ENCODE measurements around the gene LRRC42.

The LRRC42 gene

DNA sequence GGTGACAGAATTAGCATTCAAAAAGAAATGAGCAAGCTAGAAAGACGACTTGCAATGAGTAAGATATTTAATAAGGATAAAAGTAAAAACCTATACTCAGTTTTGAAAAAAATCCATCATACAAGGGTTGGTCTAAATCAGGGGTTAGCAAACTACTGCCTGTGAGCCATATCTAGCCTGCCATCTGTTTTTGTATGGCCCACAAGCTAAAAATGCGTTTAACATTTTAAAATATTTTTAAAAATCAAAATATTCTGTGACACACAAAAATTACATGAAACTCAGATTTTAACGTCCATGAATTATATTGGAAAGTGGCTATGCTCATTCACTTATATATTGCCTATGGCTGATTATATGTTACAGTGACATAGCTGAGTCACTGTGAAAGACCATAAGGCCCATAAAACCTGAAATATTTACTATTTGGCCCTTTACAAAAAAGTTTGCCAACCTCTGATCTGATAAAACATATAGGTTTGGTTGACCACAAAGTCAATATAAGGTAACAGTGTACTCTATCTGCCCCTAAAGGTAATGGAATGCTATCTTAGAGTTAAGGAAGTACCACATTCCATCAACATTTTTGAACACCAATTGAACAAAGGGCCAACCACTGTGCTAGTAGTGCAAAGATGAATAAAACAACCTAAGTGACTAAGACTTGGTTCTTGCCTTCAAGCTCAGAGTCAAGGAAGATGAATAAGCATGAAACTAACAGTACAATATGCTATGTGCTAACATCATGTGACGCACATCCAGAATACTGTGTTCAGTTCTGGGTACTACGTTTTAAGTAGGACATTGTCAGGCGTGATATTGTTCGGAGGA, 3.8 kb upstream of the LRRC42 start:
- DNase-seq, result no peak

DNA sequence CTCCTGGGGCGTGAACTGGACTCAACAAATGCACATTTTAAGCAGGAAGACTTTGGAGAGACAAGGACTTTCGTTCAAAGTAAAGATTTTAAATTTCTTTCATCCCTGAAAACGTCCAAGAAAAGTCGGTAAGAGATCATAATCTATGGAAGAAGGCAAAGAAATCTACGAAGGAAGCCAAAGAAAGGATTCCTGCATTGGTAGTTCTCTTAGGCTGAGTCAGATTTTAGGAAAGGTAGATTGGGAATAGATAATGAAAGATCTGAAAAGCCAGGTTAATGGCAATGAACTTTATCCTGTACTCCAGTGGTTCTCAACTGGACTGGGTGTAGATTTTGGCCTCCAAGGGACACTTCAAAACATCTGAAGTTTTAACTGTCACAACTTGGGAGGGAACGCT, 3.1 kb upstream of the LRRC42 start:
- DNase-seq, result no peak

DNA sequence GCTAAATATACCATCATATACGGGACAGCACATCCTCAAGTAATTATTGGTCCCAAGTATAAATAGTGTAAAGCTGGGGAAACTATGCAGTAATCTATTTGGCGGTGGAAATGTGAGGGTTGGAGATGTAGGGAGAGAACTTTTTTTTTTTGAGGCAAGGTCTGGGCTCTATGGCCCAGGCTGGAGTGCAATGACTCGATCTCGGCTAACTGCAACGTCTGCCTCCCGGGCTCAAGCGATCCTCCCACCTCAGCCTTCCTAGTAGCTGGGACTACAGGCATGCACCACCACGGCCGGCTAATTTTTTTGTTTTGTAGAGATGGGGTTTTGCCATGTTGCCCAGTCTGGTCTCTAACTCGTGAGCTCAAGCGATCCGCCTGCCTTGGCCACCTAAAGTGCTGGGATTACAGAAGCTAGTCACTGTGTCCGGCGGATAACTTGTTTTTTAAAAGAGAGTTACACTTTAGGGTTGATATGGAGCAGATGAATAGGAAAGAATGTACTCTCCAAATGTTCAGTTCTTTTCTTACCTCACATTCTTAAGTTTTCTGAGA, 2.6 kb upstream of the LRRC42 start:
- no peak for DNase-seq

DNA sequence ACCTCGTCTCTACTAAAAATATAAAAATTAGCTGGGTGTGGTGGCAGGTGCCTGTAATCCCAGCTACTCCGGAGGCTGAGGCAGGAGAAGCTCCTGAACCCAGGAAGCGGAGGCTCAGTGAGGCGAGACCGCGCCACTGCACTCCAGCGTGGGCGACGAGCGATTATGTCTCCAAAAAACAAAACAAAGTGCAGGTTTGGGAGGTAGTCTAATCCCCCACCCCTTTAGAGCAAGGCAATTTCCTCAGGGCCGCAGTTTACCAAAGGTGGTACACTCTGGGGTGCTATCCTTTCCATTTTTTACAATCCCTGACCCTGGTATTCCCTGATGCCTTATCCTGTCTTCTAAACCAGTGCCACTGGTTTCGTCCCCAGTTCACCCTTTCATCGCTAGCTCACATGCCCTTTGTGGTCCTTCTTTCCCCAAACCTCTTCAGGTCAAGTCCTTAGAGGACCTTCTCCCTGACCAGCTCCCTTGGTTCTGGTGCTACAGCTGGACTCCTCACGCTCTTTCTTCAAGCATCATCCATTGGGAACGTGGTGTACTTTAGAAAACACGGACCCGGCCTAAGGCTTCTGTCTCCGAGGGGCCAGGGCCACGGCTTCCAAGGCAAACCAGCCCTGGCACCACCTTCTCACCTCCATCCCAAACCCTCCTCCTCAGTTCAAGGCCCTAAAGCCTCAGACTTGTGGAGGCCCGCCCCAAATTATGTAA, 1.5 kb upstream of the LRRC42 start:
- no peak for DNase-seq

DNA sequence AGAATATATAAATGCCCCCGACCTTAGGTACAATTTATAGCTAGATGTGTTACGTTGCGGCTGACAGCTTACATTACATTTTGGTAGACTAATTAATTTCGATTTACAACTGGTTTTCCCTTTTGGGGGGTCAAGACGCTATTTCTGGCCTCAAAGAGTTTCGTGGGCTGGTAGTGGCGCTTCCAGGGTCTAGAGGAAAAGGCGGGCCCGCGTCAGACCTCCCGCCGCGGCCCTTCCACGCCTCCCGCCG, 1.0 kb upstream of the LRRC42 start:
- no peak for DNase-seq

DNA sequence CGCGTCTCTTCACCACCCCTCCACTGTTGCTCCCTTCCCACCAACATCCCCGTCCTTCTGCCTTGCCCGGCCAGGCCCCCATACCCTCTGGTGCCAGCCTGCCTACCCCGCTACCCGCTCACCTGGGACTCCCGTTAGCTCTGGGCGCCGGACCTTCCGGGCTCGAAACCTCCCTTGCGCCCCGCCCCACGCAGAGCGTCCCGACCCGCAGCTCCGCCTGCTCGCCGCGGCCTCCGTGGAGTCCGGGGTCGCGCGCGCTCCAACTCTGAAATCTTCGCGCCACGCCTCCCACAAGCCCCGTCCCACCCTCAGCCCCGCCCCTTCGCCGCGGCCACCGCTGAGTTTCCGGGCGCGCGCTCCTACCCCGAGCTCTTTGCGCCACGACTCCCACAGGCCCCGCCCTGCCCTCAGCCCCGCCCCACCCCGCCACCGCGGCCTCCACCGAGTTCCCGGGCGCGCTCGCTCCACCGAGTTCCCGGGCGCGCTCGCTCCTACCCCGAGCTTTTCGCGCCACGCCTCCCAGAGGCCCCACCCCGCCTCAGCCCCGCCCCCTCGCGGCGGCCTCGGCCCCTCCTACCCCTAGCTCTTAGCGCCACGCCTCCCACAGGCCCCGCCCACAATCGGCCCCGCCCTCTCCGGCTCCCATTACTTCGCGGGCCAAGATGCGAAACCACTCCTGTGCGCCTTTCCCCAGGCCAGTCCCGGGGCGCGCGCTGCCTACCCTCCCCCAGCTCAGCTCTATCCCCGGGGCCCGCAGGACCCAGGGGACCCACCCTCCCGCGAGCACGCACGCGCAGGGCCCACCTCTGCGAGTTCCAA, 508 bp upstream of the LRRC42 start, which contains the start of gene IFT25:
IFT25 (minus strand) TSS at position 267 of the 819 bp plus-strand sequence. CDS start 5,617 bp downstream, outside the sequence.
- DNase-seq, result peak; percentile 92

DNA sequence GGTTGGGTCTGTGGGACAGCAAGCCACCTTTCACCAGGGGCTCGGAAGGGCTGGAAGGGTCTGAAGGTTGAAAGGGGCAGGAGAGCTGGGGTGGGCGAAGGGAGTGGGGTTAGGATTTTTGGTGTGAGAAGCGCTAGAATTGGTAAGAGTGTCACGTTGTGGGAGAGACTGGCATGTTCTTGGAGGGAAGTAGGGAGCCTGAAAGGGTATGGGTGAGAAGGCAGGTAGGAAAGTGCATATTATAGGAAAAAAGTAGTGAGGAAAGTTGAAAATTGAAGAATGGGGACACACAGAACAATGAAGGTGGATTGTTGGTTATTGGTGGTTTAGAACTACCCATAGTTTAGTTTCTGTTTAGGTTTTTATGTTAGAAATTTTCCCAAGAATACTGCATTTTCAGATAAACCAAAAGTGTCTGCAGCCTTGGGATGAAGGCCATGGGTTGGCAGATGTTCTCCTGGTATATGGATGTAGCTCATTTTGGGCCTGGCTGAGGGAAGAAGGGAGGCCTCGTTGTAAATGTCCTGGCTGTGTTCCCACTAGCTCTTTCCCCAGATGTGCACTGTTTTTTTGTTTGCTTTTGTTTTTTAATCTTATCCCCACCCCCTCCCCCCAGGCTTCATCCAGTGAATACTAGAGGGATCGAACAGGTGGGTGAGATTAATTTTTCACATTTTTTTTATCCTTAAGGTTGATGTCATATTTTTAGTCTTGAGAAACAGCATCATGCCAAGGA, 1.2 kb downstream of the LRRC42 start:
- no peak for DNase-seq

DNA sequence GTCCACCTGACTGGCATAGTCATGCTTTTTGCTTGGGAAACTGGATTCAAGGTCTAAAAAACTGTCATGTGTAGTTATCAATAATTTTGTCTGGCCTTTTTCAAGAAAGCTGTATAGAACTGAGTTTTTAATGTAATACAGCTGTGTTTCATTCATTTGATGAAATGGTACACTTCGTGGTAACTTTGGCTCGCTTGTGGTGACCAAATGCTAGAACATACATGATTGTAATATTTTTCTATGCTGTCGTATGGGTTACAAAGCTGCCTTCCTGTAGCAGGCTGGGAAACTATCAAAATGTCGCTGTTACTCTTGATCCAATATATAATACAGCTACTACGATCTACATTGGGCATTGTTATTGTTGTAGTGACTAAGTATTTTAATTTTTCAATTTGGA, 2.1 kb downstream of the LRRC42 start:
- DNase-seq, result no peak

DNA sequence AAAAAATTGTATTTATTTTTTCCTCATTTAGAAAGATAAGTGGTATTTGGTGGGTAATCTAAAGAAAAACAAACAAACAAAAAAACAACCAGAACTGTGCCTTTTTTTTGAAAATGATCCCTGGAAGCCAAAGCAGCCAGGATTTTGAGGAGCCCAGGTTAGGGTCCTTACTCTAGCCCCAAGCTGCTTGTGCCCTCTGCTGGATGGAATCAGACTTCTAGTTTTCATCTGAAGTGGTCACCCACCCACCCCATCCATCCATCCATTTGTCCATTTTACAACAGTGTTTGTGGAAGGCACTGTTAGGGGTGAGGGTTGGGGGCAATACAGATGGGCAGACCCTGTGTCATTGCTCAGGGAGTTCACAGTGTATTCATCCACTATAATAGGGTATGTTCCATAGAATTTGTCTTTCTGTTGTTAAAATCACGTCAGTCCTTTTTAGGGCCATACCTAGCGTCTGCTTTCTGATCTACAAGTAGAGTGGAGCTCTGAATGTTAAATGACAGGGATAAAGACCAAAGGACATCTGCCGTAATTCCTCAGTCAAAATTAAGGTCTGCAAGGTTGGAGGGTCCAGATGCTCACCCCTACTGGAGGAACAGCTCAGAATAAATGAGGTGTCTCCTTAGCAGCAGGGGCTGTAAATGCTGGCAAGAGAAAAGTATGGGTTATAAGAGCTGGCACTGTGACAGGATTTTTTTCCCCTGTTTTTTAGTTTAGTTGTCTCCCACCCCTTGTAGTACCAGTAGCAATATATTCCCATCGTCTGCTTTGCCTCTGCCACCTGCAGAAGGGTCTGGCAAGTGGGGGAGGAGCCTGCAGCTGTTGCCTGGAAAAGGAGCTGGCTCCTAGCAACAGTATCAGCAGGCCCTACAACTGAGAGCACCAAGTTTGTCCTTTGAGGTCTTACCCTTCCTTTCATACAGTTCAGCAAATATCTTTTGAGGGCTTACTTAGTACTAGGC, 3.2 kb downstream of the LRRC42 start:
- peak; percentile 47 for DNase-seq

DNA sequence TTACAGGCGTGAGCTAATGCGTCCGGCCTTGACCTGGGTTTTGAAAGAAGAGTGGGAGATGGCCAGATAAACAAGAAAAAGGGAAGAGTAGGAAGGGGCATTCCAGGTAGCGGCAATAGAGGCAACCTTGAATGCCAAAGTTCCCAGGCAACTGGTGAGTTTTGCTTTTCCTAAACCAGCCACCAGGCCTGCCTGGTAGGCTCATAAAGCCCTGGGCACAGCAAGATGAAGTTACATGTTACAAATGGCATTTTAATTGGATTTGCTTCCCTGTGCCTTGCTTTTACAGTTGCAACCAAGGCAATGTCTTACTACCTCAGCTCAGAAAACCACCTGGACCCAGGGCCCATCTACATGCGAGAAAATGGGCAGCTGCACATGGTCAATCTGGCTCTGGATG, 5.5 kb downstream of the LRRC42 start:
- no peak for DNase-seq

DNA sequence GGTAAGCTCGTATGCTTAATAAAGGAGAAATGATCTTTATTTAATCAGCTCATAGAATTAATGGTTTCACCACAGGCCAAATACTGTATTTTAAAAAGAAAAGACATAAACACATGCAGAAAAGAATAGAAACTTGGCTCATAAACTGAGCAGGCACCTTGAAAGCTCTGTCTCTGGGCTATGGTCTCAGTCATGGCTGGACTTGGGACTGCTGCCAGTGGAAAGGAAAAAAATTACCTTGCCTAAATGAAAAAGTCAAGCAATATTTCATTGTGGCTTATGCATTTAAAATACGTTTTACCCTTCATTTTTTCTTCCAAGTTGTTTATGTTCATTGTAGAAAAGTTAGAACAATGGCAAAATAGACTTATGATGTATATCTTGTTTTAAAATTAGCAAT, 8.0 kb downstream of the LRRC42 start:
- DNase-seq, result no peak

DNA sequence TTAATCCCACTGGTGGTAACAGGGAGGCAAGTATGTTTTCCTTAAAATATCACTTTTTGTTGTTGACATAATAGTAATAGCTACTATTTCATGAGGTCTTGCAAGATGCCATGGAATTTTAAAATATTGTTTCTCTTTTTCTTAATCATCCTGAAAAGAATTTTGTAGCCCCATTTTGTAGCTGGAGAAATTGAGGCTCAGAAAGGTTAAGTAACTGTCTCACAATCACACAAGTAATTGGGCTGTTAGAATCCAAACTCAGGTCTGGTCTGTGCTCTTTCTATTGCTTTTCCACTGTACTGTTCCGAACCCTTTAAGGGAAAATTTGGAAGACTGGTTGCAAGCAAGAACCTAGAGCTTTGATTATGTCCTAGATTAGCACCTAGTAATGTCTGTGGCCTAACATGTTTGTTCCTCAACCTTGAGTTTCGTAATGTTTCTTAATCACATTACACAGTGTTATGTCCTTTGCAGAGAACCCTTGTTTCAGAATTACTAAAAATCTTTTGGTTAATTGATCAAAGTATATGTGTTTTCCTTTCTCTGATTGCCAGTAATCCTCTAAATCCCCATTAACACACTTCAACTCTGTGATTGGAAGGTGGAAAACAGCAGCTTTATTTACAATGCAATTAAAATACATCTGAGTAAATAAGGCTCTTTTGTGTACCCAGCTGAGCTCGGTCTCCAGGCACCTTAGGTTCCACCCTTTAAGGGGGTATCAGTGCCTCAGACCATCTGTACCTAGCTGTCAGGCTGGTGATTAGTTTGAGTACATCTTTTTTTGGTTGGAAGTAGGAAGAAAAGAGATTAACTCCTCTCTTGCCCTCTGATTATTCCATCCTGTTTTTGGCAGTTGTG, 10.4 kb downstream of the LRRC42 start:
- peak; percentile 69 for DNase-seq

DNA sequence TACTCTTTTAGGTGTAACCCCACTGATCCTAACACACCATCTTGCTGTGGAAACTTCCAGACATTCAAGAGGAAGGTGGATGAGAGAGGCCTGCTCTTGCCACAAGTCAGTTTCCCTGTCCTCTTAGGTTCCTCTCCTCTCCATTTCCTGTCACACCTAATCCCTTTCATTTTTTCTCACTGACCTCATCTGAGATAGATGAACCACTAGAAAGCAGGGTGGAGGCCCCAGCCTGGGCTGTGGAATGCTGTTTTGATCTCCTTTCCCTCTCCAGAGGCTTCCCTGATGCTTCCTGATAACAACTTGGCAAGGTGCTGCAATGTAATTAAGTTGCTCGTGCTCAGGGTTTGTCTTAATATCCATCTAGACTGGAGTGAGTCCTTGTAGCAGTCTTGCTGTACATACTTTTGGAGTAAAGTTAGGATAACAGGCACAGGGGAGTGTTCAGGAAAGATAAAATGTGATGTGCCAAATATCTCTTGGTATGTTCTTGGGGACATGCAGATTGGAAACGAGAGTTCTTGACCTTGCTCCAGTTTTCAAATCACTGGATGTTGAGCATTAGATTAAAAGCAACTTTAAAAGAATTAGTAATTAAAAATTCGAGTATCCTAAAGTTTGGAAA, 11.2 kb downstream of the LRRC42 start:
- DNase-seq, result no peak

DNA sequence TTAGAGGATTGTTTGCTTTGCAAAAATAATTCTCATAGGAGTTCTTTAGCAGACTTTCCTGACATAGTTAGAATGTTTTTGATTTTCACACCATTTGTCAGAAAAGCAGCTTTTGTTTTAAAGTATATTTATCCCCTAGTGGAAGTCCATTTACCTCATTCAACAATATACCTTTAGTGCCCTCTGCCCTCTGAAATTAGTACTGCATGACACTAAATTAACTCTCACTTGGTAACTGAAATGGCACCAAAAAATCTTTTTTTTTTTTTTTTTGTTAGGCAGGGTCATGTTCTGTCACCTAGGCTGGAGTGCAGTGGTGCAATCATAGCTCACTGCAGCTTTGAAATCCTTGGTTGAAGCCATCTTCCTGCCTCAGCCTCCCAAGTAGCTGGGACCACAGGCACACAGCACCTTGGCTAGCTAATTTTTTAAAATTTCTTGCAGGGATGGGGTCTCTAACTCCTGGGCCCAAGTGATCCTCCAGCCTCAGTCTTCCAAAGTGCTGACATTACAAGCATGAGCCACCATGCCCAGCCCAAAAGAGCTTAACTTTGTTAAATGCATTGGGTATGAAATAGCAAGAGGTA, 13.6 kb downstream of the LRRC42 start:
- peak; percentile 51 for DNase-seq

DNA sequence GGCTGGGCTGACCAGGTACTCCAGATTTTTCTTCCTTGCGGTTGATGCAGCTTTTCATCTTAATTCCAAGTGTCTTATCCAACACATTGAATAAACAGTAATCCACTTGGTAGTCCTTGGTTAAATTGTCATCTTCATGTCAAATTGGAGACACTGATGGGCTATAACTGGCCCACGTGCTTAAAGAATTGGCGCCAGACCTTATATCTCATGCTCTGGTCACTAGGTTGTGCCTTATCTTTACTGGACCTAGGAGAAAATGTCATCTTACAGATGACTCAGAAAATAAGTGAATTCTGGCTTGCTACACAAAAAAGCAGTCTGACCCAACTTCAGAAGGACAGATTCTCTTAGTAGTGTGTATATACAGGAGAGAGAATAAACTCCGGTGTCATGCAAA, 16.2 kb downstream of the LRRC42 start:
- DNase-seq, result no peak

DNA sequence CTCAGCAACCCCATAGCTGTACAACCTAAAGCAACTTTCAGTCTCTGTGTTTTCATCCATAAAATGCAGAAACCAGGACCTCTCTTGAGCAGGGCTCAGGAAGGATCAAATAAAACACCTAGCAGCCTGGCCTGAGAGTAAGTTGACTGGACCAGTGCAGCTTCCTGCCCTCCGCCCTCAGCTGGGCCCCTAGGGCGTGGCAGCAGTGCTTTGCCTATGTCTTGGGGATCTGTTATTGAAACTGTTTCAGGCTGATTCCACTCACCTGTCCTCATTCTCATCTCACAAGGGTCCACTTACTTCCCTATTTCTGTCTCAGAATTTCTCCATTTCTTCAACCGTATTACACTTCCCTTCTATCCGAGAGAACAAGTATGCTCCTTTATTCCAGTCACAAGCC, 17.3 kb downstream of the LRRC42 start:
- DNase-seq, result no peak

DNA sequence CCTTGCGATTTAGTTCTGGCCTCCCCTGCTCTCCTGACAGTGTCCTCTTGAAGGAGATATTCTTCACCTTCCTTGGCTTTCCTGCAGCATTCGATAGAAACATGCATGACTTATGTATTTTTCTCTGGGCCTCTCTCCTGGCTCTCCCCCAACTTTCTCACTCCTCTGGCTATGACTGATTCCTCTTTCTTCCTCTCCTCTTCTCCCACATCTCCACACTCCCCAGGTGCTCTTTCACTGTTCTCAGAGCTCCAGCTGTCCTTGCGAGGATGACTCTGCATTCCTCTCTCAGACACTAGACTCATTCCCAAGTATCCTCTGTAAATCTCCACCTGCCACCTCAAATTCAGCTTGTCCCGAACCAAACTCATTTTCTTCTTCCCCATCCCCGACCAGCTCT, 18.0 kb downstream of the LRRC42 start:
- no peak for DNase-seq

DNA sequence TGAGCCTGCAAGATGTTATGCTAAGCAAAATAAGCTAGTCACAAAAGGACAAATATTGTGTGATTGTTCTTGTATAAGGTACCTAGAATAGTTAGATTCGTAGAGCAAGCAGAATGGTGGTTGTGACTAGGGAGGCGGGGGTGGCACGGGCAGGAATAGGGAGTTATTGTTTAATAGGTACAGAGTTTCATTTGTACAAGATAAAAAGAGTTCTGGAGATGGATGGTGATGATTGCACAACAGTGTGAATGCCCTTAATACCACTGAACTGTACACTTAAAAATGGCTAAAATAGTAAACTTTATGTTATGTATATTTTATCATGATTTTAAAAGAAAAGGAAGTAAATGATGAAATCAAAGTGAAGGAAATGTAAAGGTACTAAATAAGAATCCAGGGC, 20.6 kb downstream of the LRRC42 start:
- DNase-seq, result no peak

DNA sequence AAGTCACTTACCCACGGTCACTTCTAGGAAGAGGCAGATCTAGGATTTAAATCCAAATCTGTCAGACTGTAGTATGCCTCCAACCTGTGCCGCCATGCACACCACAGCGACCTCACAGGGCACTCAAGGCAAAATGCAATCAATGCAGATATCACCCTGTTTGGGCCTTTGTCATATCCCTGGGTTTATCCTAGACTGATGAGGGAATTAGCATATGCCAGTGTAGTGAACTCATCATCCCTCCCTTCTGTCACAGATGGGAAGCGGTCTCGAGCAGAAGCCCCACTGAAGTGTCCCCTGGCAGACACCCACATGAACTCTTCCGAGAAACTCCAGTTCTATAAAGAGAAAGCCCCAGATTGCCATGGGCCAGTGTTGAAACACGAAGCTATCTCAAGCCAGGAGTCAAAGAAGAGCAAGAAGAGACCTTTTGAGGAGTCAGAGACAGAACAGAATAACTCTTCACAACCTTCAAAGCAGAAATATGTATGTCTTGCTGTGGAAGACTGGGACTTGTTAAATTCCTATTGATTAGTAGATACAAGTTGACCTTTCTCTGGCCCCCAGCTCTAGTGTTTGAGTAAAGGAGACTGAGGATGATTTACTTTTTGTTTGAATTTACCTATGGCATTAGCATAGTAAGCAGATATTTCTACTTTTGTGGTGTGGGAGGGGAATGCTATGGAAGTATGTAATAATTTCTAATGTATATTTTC, 21.4 kb downstream of the LRRC42 start:
- no peak for DNase-seq
